Neural cell (in vitro differentiated cells): ENCODE results near the gene STKLD1. TPM values are rescaled to one million over a fixed set of nuclear protein-coding genes. Genes with fewer than 3 reads are reported as not detected.

Source experiments
- H2AFZ ChIP-seq: fragments of 200-600, 300-800 bp; sonication (generic), shearing (Covaris generic); 2 replicates; pipeline ENCODE4 v1.6.0; 2014; ENCODE audit warnings: low read depth, mild to moderate bottlenecking, antibody characterized with exemption, low read length, moderate library complexity
- H3F3A ChIP-seq: fragments of 200-600 bp; shearing (Covaris generic); 2 replicates; pipeline ENCODE4 v1.6.1; 2016; ENCODE audit warnings: mild to moderate bottlenecking, moderate library complexity, mixed read lengths, antibody characterized with exemption, low read length; ENCODE audit not compliant: insufficient read depth, poor library complexity, severe bottlenecking
- H3K27ac ChIP-seq: fragments of 200-600, 300-800 bp; sonication (generic), shearing (Covaris generic); 2 replicates; pipeline ENCODE4 v1.5.1; 2014; ENCODE audit warnings: mild to moderate bottlenecking, low read length, moderate library complexity
- H3K27me3 ChIP-seq: fragments of 300-800, 200-600 bp; sonication (generic), shearing (Covaris generic); 2 replicates; pipeline ENCODE4 v1.6.0; 2014; ENCODE audit warnings: mild to moderate bottlenecking, low read depth, low read length, moderate library complexity; ENCODE audit not compliant: insufficient read depth
- H3K36me3 ChIP-seq: fragments of 300-800, 200-600 bp; sonication (generic), shearing (Covaris generic); 2 replicates; pipeline ENCODE4 v1.5.1; 2014; ENCODE audit warnings: mild to moderate bottlenecking, antibody characterized with exemption, low read length, moderate library complexity; ENCODE audit not compliant: insufficient read depth
- H3K4me2 ChIP-seq: fragments of 300-800, 200-600 bp; sonication (generic), shearing (Covaris generic); 2 replicates; pipeline ENCODE4 v1.6.0; 2014; ENCODE audit warnings: mild to moderate bottlenecking, low read length
- H3K4me3 ChIP-seq: fragments of 300-800, 200-600 bp; sonication (generic), shearing (Covaris generic); 2 replicates; pipeline ENCODE4 v1.5.1; 2014; ENCODE audit warnings: mild to moderate bottlenecking, low read length, moderate library complexity
- H3K79me2 ChIP-seq: fragments of 200-600 bp; shearing (Covaris generic); replicated peaks from 2 replicates; pipeline ENCODE4 v1.6.0; 2014; ENCODE audit warnings: mild to moderate bottlenecking, low read length, moderate library complexity; ENCODE audit not compliant: insufficient read depth
- H3K9ac ChIP-seq: fragments of 300-800, 200-600 bp; sonication (generic), shearing (Covaris generic); 2 replicates; pipeline ENCODE4 v1.6.1; 2016; ENCODE audit warnings: mild to moderate bottlenecking, low read length, mixed read lengths
- H3K9me2 ChIP-seq: fragments of 200-600 bp; shearing (Covaris generic); 2 replicates; pipeline ENCODE4 v1.6.1; 2016; ENCODE audit warnings: mild to moderate bottlenecking, low read length, mixed read lengths; ENCODE audit not compliant: insufficient read depth
- H3K9me3 ChIP-seq: fragments of 200-600, 300-800 bp; sonication (generic), shearing (Covaris generic); 2 replicates; pipeline ENCODE4 v1.6.1; 2016; ENCODE audit warnings: mild to moderate bottlenecking, mixed run types, low read length, moderate library complexity, mixed read lengths
- H4K20me1 ChIP-seq: fragments of 200-600 bp; shearing (Covaris generic); 2 replicates; pipeline ENCODE4 v1.6.1; 2016; ENCODE audit warnings: mild to moderate bottlenecking, mixed run types; ENCODE audit not compliant: insufficient read depth
- CTCF ChIP-seq: fragments of 450-650 bp; IDR thresholded peaks from 2 replicates; pipeline ENCODE4 v1.5.1; 2014; ENCODE audit warnings: antibody characterized with exemption, mild to moderate bottlenecking, moderate library complexity; ENCODE audit not compliant: poor library complexity, severe bottlenecking
- EP300 ChIP-seq: fragments of 450-650 bp; conservative IDR thresholded peaks from 2 replicates; pipeline ENCODE4 v1.6.1; 2014; ENCODE audit warnings: antibody characterized with exemption, mild to moderate bottlenecking, moderate library complexity; ENCODE audit not compliant: poor library complexity, severe bottlenecking
- EZH2 ChIP-seq: fragments of 200-600, 300-800 bp; shearing (Covaris generic), sonication (generic); IDR thresholded peaks from 2 replicates; pipeline ENCODE4 v1.6.1; 2014; ENCODE audit warnings: antibody characterized with exemption, low read length, borderline replicate concordance, mild to moderate bottlenecking; ENCODE audit not compliant: insufficient read depth, poor library complexity, severe bottlenecking
- MXI1 ChIP-seq: fragments of 450-650 bp; conservative IDR thresholded peaks from 2 replicates; pipeline ENCODE4 v1.6.1; 2014; ENCODE audit warnings: antibody characterized with exemption, mild to moderate bottlenecking; ENCODE audit not compliant: poor library complexity, severe bottlenecking
- POLR2AphosphoS5 ChIP-seq: IDR thresholded peaks from 2 replicates; pipeline ENCODE4 v1.6.1; 2012
- RAD21 ChIP-seq: fragments of 450-650 bp; conservative IDR thresholded peaks from 2 replicates; pipeline ENCODE4 v1.6.1; 2014; ENCODE audit warnings: antibody characterized with exemption, mild to moderate bottlenecking, moderate library complexity
- REST ChIP-seq: IDR thresholded peaks from 2 replicates; pipeline ENCODE4 v1.6.1; 2012; ENCODE audit warnings: borderline replicate concordance
- SMC3 ChIP-seq: fragments of 450-650 bp; conservative IDR thresholded peaks from 2 replicates; pipeline ENCODE4 v1.6.1; 2014; ENCODE audit warnings: antibody characterized with exemption, mild to moderate bottlenecking, moderate library complexity; ENCODE audit not compliant: poor library complexity
- TAF1 ChIP-seq: IDR thresholded peaks from 2 replicates; pipeline ENCODE4 v1.6.1; 2012; ENCODE audit warnings: low read depth
- polyA plus RNA-seq: library from polyadenylated mRNA; depleted of rRNA; stranded (reverse); fragments of >200 nt; gene quantifications from 2 replicates; pipeline ENCODE4 v1.2.3, GENCODE V29; 2014

STKLD1 gene
- polyA plus RNA-seq, 1 donor from 2014 or later, result 1.1 TPM

- H4K20me1 ChIP-seq, result no peaks in the 10 kb centered on the region
- TF ChIP-seq MXI1 (no peak), SMC3 (no peak), REST (no peak), EP300 (no peak), EZH2 (no peak), TAF1 (no peak), POLR2AphosphoS5 (no peak), CTCF (no peak), RAD21 (no peak)
Measured at GRCh38 chr9:133426011-133426410, 49.8 kb downstream of the STKLD1 start.

GRCh38 chr9:133427658-133428348, 51.6 kb downstream of the STKLD1 start:
- Histone ChIP-seq H3K27me3 (peaks cover 27% of the 10 kb centered on the region), H3F3A (no peaks in the 10 kb centered on the region), H3K9me2 (no peaks in the 10 kb centered on the region), H3K4me2 (no peak overlapping the region), H3K9ac (no peak overlapping the region), H3K9me3 (peaks cover 10% of the 10 kb centered on the region), H3K27ac (no peak overlapping the region), H3K36me3 (no peaks in the 10 kb centered on the region), H3K79me2 (no peaks in the 10 kb centered on the region), H3K4me3 (no peak overlapping the region), H4K20me1 (no peaks in the 10 kb centered on the region), H2AFZ (no peak overlapping the region)
- TF ChIP-seq SMC3 (no peak), EZH2 (no peak), CTCF (no peak), RAD21 (no peak), TAF1 (no peak), EP300 (no peak), REST (no peak), MXI1 (no peak), POLR2AphosphoS5 (no peak)

More at GRCh38 chr9:133426011-133426410, 49.8 kb downstream of the STKLD1 start:
- Histone ChIP-seq H3K79me2 (no peaks in the 10 kb centered on the region), H3K27me3 (peaks cover 27% of the 10 kb centered on the region), H3K36me3 (no peaks in the 10 kb centered on the region), H3K27ac (no peak overlapping the region), H3K4me2 (no peak overlapping the region), H3K9me3 (peaks cover 10% of the 10 kb centered on the region), H3F3A (no peaks in the 10 kb centered on the region), H2AFZ (no peak overlapping the region), H3K4me3 (no peak overlapping the region), H3K9me2 (no peaks in the 10 kb centered on the region), H3K9ac (no peak overlapping the region)
